Measurements from ENCODE around the gene SERPINA5. TPM values are rescaled to one million over a fixed set of nuclear protein-coding genes. Genes with fewer than 3 reads are reported as not detected.

SERPINA5 gene
- total RNA-seq, 1 donor from 2014 or later: 15.5 TPM

Other genes with a start within 250 kb of the SERPINA5 start
- gene SERPINA2, start 214.7 kb upstream of the SERPINA5 start, total RNA-seq: 0.10 TPM in 1 of 2 replicates, not detected in the other
- gene SERPINA1, start 192.8 kb upstream of the SERPINA5 start, total RNA-seq: 32.1 and 137 TPM in 2 replicates
- not detected in 2 replicates for gene SERPINA11, start 128.6 kb upstream of the SERPINA5 start, total RNA-seq
- not detected in 2 replicates for gene SERPINA9, start 105.2 kb upstream of the SERPINA5 start, total RNA-seq
- not detected in 2 replicates for gene SERPINA12, start 72.0 kb upstream of the SERPINA5 start, total RNA-seq
- gene SERPINA4, start 20.0 kb upstream of the SERPINA5 start, total RNA-seq: 0.55 TPM in 1 of 2 replicates, not detected in the other
- 6.1 and 46.4 TPM in 2 replicates for gene SERPINA3, start 31.0 kb downstream of the SERPINA5 start, total RNA-seq
- not detected in 2 replicates for gene GSC, start 188.7 kb downstream of the SERPINA5 start, total RNA-seq

Measured in renal cortical epithelial cell (primary cell).